Jurkat, Clone E6-1 (cell line): Measurements from ENCODE around the gene VGLL2.

ENCODE experiments used
- DNase-seq: peaks from one replicate; pipeline ENCODE4 v3.0.0-alpha.2; 2011; ENCODE audit warnings: low read depth, low spot score
- H3K4me3 ChIP-seq: 2 replicates; pipeline ENCODE4 v1.5.1; 2011; ENCODE audit warnings: mild to moderate bottlenecking, low read length, control low read depth, moderate library complexity

VGLL2 gene

DNA sequence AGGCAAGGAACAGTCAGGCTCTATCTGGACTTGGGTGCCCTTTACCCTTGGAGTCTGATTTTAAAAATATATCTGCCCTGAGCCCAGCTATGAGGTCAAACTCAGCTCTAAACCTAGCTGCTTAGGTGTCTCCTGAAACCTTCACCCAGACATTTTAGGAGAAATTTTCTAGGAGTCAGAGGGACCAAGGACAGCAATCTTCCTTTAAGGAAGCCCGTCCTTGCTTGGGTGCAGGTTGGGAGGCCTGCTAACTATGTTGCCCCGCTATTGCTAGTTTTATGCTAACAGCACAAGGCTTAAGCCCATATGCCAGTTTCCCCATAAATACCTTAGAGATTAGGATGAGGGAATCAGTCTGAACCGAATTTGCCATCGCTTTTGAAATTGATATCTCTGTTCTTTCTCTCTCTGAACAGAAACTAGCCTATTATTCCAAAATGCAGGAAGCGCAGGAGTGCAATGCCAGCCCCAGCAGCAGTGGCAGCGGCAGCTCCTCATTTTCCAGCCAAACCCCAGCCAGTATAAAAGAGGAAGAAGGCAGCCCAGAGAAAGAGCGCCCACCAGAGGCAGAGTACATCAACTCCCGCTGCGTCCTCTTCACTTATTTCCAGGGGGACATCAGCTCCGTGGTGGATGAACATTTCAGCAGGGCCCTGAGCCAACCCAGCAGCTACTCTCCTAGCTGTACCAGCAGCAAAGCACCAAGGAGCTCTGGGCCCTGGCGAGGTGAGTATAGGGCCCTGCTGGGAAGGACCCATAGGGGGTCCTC is 2.6 kb downstream of the VGLL2 start:
- no peak overlapping the region for H3K4me3 ChIP-seq
- DNase-seq: no peak

GRCh38 chr6:117268924-117269323 is 3.6 kb downstream of the VGLL2 start:
- no peak overlapping the region for H3K4me3 ChIP-seq
- DNase-seq: no peak

- no peak for DNase-seq
- H3K4me3 ChIP-seq: no peak overlapping the region
These were observed 4.3 kb downstream of the VGLL2 start for GRCh38 chr6:117269638-117270054.

- no peak for DNase-seq
- no peak overlapping the region for H3K4me3 ChIP-seq
These were observed 4.9 kb downstream of the VGLL2 start for GRCh38 chr6:117270055-117270842.

GRCh38 chr6:117270843-117271507 is 5.6 kb downstream of the VGLL2 start:
- no peak for DNase-seq
- no peak overlapping the region for H3K4me3 ChIP-seq

- no peak overlapping the region for H3K4me3 ChIP-seq
- no peak for DNase-seq
These were observed 6.9 kb downstream of the VGLL2 start for GRCh38 chr6:117272032-117272866.

- DNase-seq: no peak
- H3K4me3 ChIP-seq: no peak overlapping the region
These were observed 7.5 kb downstream of the VGLL2 start for GRCh38 chr6:117272891-117273290.

- DNase-seq: no peak
- H3K4me3 ChIP-seq: no peak overlapping the region
These were observed 9.8 kb downstream of the VGLL2 start for GRCh38 chr6:117275205-117275604.

- H3K4me3 ChIP-seq: no peak overlapping the region
- DNase-seq: no peak
These were observed 10.4 kb downstream of the VGLL2 start for GRCh38 chr6:117275711-117276110.

GRCh38 chr6:117276778-117277316 is 11.5 kb downstream of the VGLL2 start:
- H3K4me3 ChIP-seq: no peak overlapping the region

GRCh38 chr6:117280922-117281321 is 15.6 kb downstream of the VGLL2 start:
- DNase-seq: no peak
- no peak overlapping the region for H3K4me3 ChIP-seq

More at GRCh38 chr6:117276778-117277316, 11.5 kb downstream of the VGLL2 start:
- no peak for DNase-seq

- DNase-seq: no peak
These were observed 22.8 kb downstream of the VGLL2 start for GRCh38 chr6:117288083-117288715.

DNA sequence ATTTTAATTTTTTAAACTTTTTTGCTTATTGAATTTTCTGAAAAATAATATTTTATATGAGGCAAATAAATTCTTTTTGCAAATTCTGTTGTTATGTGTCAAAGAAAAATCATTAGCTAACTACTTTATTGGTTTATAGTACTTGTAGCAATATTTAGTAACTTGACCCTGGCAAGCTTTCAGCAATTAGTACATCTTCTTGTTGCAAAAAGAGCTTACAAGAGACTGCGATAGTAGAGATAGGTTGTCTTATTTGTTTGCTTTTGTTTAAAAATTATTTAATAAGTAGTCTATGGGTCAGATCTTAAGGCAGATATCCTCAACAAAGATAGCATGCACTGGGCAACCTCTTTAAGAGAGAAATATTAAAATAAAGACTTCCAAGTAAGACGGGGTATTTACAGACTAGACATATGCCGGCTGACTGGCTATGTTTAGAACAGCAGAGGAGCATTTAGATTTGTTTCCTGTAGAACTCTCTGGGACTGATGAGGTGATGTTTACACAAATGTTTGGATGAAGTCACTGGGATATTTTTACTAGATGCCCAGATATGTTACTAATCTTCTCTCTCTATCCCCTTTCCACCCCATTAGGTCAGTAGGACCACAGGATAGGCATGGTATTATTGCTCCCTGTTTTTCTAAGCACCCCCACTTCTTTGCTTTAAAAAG is 25.0 kb downstream of the VGLL2 start:
- DNase-seq: no peak
- H3K4me3 ChIP-seq: no peak overlapping the region

More at GRCh38 chr6:117288083-117288715, 22.8 kb downstream of the VGLL2 start:
- no peak overlapping the region for H3K4me3 ChIP-seq

- H3K4me3 ChIP-seq: no peak overlapping the region
- no peak for DNase-seq
These were observed 33.6 kb downstream of the VGLL2 start for GRCh38 chr6:117298941-117299340.

DNA sequence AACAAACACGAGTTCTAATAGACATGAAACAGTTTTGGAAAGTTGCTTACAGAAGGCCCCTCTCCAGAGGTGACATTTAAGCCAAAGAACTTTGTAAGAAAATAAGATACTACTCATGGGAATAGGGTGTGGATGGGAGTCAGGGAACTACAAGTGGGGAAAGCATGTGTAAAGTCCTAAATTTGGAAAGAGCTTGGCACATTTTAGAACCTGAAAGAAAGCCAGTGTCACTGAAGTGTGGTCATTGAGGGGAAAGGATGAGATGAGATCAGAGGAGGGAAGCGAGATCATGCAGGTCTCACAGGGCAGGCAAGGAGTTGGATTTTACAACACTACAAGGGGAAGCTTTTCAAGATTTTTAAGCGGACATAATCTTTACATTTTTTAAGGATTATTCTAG is 38.0 kb downstream of the VGLL2 start:
- H3K4me3 ChIP-seq: no peak overlapping the region
- no peak for DNase-seq

- DNase-seq: no peak
- no peak overlapping the region for H3K4me3 ChIP-seq
These were observed 39.1 kb downstream of the VGLL2 start for GRCh38 chr6:117304446-117304845.

GRCh38 chr6:117306227-117306790 is 41.0 kb downstream of the VGLL2 start:
- H3K4me3 ChIP-seq: no peak overlapping the region
- DNase-seq: no peak

DNA sequence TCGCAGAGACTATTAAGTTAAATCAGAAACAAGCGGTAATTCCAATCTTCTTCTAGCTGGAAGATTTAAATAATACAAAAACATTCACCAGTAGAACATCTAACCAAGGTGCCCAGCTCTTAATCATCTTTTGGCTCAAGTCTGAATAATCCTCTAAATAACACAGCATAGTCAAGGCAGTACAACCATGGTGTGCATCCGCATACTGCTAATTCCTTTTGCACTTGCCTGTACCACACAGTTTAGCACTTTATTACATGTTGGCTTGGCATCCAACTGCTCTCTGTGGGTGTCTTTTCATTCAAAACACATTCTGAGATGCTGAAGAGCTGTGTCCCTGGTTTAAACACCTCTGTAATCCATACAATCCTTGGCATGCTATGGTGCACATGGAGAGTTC is 42.3 kb downstream of the VGLL2 start:
- no peak overlapping the region for H3K4me3 ChIP-seq
- DNase-seq: no peak
